ENCODE results near the gene ADH1A.
"Not testable (repeated sequence)": the region's sequence is repeated elsewhere in the genome, so short reads cannot be mapped to it uniquely, and the experiment has no call there.

ADH1A gene

DNA sequence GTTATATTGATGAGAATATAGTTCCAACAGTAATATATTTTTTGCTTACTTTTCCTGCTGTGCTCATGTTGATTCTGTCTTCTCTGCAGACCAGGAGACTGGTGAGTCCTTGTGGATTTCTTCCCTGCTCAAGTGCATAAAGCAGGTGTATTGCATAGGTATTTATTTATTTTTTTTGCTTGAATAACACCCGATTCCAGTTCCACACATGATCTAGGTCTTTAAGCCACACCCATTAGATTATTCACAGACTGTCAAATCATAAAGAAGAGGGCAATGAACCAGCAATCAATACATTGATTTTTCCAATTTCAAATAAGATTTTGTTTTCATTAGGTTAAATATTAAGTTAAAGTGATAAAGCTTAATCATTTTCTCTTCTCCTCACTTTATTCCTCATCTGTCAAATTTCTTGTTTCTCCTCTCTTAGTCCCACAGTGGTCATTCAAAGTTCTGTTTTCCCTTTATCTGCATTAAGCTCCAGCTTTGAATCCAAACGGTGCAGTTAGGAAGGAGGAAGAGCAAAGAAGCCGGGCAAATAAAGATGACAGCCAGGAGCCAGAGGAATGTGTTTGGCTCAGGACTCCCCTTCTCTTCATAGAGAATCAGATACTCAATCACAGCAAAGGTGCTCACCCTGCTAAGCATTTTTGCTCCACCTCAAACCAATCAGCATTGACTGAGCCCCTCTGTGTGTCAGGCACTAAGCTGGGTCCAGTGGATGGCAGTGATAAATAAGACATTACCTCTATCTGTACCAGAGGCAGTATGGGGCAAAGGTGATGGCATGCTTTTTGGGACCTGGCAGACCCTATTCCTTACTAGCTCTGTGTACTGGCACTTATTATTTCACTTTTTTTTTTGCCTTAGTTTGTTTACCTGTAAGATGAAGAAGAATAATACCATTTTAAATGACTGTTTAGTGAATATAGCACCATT lies at the start of gene ADH1A:
TSS of gene ADH1A (minus strand) at position 138 of the 939 bp plus-strand sequence. CDS start at position 67, 71 bp downstream.
- DNase-seq (ENCODE audit: low read depth in 2 of 2, low spot score in 1 of 2): no peak

DNA sequence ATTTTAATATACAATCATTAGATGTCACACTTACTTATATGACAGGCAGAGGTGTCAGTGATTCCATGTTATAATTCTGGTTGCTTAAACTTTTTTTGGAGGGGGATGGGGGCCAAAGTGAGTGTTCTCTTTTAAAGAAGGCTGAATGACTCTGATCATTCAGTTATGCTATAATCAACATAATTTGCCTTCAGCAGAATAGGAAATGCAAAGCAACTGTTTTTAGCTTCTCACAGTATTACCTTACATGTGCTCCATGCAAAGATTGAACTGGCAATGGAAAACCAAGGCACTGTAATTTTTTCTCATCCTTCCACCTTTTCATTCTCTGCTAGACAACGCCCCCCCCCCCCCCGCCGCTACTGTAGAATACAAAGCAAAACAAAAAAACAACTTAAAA lies 48.4 kb upstream of the ADH1A start:
- DNase-seq (ENCODE audit: low read depth in 2 of 2, low spot score in 1 of 2): no peak

DNA sequence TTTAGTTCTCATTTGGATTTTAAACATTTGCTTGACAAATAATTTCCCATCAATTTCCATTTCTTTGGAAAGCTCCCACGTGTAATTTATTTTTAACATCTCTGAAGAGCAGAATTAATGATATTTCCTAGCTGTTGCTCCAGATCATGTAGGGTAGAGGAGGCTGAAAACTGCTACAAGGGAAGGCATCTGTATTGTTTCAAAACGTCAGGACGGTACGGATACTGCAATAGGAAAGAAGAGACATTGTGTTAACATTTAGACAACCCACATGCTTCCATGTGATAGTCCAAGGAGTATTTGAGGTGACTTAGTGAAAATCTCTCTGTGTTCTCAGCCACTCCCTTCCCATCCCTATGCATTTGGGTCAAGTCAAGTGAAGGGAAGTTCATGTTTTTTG lies 45.8 kb upstream of the ADH1A start:
- no peak for DNase-seq (ENCODE audit: low read depth in 2 of 2, low spot score in 1 of 2)

DNA sequence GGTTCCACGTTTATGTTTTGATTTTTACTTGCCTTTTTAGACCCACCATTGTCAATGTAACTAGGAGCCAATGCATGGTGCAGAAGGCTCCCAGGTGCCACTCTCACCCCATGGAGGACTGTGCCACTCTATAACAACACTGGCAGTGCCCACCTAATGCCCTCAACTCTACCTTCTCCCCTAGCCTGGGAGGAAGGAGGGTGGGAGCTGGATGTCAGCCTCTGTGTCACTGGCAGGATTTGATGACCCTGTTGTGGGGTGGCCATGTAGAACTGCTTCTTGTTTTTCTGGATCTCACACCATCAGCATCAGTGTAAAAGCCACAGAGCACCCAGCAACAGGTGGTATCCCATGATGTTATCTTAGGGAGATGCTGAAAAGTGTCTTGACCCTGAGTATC lies 44.1 kb upstream of the ADH1A start:
- no peak for DNase-seq (ENCODE audit: low read depth in 2 of 2, low spot score in 1 of 2)

DNA sequence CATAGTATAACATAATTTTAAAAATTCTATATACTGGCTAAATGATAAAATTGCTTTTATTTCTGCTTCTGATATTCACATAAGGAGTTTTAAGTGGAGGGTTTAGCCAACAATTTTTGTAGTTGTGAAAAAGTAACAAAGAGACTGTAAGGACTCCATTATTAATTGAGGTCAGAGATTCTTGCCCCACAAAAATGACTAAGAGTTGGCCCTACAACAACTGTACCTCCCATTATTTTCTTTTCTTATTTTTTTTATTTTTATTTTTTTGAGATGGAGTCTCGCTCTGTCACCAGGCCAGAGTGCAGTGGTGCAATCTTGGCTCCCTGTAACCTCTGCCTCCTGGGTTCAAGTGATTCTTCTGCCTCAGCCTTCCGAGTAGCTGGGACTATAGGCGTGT lies 39.9 kb upstream of the ADH1A start:
- DNase-seq (ENCODE audit: low read depth in 2 of 2, low spot score in 1 of 2): no peak

DNA sequence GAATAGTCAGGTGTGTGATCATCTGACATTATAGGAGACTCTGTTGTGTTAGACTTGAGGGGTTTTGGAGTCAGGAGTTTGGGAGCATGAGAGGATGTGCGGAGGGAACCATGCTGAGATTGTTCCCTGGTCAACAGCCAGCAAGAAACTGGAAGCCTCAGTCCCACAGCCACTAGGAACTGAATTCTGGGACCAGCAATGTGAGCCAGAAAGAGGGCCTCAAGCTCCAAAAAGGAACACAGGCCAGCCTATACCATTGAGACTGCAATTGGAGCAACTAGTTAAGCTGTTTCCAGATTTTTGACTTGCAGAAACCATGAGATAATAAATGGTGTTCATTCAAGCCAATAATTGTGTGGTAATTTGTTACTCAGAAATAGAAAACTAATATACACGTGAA lies 39.1 kb upstream of the ADH1A start:
- no peak for DNase-seq (ENCODE audit: low read depth in 2 of 2, low spot score in 1 of 2)

DNA sequence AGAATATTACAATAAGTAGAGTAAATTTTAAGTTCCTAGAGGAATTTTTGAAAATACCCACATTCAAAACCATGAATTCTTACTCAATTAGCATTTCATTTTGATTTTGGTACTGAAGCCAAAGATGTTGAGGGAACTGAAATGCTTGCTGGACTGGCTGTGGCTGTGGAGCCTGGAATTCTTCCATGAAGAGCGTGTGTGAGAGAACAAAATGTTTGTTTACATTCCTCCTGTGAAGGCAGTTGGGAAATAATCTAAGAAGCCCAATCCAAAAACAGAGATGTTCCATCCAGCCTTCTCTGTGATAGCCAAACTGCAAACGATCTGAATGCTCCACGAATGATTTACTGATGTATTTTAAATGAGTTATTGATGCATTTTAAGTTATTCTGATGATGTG lies 34.2 kb upstream of the ADH1A start:
- no peak for DNase-seq (ENCODE audit: low read depth in 2 of 2, low spot score in 1 of 2)

DNA sequence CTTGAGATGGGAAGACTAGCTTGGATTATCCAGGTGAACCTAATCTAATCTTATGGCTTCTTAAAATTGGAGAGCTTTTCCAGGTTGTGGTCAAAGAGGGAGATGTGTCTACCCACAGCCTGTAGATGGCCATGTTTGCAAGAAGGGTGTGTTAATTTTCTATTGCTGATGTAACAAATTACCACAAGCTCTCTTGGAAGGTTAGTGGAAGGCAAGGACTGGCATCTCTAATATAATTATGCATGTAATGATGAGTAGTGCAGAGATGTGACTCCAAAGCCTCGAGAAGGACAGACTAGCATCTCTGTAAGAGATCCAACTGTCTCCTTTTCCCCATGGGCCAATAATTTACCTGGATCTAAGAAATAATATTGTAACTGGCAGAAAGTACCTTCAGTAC lies 33.6 kb upstream of the ADH1A start:
- DNase-seq (ENCODE audit: low read depth in 2 of 2, low spot score in 1 of 2): no peak

DNA sequence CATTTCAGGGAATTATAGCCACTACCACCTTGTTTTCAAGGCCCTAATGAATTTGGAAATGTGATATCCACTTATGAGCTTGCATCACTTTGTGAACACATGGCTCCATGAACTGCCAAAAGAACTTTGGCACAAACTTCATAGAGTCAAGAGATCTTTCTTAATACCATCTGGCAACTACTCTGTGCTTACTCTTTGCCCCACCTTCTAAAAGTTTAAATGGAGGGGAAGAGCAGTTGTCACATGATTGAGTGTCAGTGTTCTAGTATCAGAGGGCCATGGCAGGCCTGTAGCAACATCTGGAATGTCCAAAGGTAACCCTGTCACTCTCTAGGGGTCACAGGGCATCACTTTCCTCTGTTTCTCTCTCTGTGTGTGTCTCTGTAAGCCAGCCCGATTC lies 33.0 kb upstream of the ADH1A start:
- DNase-seq (ENCODE audit: low read depth in 2 of 2, low spot score in 1 of 2): no peak

DNA sequence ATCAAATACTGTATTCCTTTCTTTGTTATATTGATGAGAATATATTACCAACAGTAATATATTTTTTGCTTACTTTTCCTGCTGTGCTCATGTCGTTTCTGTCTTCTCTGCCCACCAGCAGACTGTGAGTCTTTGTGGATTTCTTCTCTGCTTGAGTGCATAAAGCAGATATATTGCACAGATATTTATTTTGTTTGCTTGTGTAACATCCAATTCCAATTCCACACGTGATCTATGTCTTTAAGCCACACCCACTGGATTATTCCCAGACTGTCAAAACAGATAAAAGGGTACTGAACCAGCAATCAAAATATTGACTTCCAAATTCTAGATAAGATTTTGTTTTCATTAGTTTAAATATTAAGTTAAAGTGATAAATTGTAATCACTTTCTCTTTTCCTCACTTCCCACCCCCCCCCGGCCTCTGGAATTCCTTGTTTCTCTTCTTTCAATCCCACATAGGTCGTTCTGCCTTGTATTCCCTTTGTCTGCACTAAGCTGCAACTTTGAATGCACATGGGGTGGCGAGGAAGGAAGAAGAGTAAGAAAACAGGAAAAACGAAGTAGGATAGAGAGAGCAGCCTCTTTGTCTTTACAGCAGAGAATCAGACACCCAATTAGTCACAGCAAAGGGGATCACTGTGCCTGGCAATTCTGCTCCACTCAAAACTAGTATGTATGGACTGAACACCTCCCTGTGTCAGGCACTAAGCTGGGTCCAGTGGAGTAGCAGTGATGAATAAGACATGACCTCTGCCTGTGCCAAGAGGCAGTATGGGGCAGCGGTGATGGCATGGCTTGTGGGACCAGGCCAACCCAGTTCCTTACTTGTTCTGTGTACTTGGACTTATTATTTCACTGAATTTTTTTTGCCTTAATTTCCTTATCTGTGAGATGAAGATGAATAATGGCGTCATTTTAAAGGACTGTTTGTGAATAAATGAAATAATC lies 30.7 kb upstream of the ADH1A start, which contains the start of gene ADH1B:
TSS of gene ADH1B (minus strand) at position 161 of the 951 bp plus-strand sequence. CDS start at position 91, 70 bp downstream.
- no peak for DNase-seq (ENCODE audit: low read depth in 2 of 2, low spot score in 1 of 2)

DNA sequence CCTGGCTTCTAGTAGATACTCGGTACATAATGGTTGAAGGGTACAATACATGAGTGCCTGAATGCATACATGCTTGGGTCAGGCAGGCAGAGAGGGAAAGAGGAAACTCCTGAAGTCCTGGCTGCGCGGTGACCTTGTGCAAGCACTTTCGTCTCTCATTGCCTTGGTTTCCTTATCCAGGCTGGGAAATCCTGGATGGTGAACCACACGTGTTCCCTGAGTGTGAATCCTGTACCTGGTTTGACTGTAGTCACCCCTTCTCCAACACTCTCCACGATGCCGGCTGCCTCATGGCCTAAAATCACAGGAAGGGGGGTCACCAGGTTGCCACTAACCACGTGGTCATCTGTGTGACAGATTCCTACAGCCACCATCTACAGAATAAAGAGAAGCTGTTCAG lies 27.0 kb upstream of the ADH1A start:
- DNase-seq (ENCODE audit: low read depth in 2 of 2, low spot score in 1 of 2): not testable (repeated sequence)

DNA sequence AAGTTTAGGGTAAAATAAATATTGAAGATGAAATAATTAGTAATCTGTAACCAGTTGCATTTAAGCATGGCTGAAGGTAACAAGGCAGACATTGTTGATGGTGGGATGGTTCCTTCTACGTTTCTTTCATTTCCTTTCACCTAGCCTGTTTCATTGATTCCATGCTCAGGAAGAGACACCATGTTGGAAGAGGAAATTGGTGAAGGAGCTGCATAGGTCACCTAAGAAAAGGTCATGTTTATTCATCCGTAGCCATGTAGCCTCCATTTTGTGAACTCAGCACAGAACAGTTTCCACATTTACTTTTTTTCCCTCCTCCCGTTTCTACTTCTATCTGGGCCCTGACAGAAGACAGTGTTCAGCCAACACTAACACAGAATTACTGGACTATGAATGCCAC lies 26.6 kb upstream of the ADH1A start:
- no peak for DNase-seq (ENCODE audit: low read depth in 2 of 2, low spot score in 1 of 2)

DNA sequence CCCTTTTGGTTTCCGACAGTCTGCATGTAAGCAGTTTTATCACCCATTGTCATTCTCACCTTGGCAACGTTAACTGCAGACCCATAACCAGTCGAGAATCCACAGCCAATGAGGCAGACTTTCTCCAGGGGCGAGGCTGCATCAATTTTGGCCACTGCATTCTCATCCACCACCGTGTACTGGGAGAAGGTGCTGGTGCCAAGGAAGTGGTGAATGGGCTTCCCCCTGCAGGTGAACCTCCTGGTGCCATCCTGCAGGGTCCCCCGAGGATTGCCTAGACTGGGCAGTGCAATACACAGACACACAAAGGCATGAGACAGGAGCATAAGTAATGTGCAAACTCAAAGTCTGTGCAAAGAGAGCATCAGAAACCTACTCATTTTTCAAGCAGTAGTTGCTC lies 25.1 kb upstream of the ADH1A start:
- no peak for DNase-seq (ENCODE audit: low read depth in 2 of 2, low spot score in 1 of 2)

DNA sequence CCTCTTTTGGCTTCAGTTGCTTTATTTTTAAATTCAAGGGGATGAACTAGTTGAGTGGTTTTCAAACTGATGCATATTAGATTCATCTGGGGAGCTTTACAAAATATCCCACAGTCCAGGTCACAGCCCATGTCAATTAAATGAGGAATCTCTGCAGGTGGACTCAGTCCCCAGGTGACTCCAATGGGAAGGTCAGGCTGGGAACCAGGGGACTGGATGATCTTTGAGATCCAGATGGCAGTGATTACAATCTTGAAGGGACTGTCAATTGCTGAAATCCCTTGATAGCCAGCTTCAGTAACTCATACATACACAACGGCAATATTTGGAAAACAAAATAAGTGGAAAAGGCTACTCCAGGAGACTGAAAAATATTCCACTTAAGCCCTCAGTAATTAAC lies 23.4 kb upstream of the ADH1A start:
- DNase-seq (ENCODE audit: low read depth in 2 of 2, low spot score in 1 of 2): no peak

DNA sequence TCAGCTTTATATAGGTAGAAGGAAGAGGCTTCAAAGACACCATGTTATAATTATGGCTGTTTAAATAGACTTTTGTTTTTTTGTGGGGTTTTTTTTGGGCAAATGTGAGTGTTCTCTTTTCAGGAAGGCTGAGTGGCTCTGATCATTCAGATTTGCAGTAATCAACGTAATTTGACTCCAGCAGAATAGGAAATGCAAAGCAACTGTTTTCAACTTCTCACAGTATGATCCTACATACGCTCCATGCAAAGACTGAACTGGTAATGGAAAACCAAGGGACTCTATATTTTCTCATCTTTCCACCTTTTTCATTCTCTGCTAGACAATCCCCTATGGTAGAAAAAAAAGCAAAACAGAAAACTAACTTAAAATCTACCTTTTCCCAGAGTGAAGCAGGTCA lies 19.6 kb upstream of the ADH1A start:
- DNase-seq (ENCODE audit: low read depth in 2 of 2, low spot score in 1 of 2): no peak

DNA sequence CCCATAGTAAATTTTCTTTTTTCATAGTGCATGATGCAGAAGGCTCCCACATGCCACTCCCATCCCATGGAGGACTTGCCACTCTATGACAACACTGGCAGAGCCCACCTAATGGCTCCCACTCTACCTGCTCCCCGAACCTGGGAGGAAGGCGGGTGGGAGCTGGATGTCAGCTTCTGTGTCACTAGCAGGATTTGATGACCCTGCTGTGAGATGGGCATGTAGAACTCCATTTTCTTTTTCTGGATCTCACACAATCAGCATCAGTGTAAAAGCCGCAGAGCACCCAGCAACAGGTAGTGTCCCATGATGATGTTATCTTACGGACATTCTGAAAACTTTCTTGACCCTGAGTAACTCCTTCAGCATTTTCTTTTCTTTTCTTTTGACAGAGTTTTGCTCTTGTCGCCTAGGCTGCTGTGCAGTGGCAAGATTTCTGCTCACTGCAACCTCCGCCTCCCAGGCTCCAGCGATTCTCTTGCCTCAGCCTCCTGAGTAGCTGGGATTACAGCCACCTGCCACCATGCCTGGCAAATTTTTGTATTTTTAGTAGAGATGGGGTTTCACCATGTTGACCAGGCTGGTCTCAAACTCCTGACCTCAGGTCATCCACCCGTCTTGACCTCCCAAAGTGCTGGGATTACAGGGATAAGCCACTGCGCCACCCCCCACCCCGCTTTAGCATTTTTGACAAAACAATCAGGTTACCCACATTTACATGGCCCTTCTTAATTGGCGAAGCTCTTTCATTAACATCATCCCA lies 15.0 kb upstream of the ADH1A start:
- no peak for DNase-seq (ENCODE audit: low read depth in 2 of 2, low spot score in 1 of 2)

DNA sequence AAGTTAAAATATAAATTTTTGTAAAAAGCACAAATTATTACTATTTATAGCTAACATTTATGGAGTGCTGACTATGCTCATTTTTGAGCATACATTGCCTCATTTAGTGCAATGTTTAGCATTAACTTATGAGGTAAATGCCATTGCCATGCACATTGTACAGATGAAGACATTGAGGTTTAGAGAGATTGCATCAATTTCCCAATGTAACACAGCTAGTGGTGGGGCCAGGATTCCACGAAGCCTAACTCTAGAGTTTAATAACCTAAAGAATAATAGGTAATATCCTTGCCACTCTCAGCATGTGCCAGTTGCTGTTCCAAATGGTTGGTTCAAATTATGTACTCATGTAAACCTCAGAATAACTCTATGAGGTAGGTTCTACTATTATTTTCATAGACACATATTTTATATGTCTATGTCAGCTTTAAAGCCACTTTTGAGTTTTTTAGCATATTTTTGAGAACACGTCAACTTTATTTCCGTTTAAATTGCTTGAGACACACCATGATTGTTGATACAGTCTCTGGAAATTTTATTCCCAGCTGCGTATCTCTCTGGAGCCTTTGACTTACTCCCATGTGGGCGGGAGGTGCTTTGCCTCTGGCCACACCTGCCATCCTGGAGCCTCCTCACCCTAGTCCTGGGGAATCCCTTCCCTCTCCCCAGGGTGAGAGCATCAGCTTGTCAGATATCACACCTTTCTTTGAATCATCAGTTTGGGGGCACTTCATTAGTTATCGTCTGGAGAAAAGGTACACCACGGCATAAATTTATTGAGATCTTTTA lies 10.8 kb upstream of the ADH1A start:
- DNase-seq (ENCODE audit: low read depth in 2 of 2, low spot score in 1 of 2): no peak

DNA sequence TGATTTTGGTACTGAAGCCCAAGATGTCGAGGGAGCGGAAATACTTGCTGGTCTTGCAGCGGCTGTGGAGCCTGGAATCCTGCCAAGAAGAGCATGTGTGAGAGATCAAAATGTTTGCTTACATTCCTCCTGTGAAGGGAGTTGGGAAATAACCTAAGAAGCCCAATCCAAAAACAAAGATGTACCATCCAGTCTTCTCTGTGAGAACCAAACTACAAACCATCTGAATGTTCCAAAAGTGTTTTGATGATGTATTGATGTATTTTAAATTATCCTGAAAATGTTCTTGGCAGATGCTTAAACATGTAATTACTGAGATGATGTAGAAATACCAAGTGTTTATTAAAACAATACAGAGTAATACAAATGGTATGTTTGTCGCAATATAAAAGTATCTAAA lies 10.1 kb upstream of the ADH1A start:
- no peak for DNase-seq (ENCODE audit: low read depth in 2 of 2, low spot score in 1 of 2)

DNA sequence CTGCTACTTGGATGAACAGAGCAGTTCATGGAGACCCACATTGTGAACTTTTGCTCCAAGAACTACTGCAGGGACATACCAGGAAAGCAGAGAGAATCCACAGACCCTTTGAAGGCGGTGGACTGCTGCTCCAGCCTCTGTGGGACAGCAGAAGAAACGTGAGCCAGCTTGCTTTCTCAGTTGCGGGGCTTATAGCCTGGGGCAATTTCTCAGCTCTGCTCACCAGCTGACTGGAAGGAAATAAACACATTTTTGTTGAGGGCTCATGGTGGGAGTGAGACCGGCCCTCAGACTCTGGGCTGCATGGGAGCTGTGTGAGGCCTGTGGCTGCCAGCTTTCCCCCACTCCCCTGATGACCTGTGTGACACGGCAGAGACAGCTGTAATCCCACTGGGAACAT lies 2.6 kb upstream of the ADH1A start:
- DNase-seq (ENCODE audit: low read depth in 2 of 2, low spot score in 1 of 2): no peak

DNA sequence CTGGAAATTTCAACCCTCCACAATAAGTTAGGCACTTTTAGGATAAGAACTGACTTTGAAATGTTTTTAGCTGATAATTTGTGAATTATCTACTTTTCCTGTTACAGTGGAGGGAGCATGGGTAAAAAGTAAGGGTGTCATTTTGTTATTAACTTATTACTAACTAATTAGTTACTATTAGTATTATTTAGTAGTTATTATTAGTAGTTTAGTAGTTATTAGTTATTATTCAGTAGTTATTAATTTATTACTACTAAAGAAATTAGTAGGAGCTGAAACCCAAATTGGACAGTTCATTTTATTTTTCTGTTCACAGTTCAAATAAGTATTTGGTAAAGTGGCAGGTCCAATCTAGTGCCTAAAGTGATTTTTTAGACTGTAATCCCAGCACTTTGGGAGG lies 5.4 kb downstream of the ADH1A start:
- DNase-seq (ENCODE audit: low read depth in 2 of 2, low spot score in 1 of 2): no peak

Measured in stimulated activated CD8-positive, alpha-beta memory T cell treated with anti-CD3 and anti-CD28 coated beads, Interleukin-4, amount 100 ng/mL, for 4 hours (primary cell).